ENCODE measurements around the gene BDKRB2. TPM values are rescaled to one million over a fixed set of nuclear protein-coding genes. Genes with fewer than 3 reads are reported as not detected.

BDKRB2 gene
- total and polyA plus RNA-seq, 2 of the 13 experiments (the other 11 are each of a cell fraction or from before 2014, with no cell fraction given) = 0.03 TPM; not detected in 1

DNA sequence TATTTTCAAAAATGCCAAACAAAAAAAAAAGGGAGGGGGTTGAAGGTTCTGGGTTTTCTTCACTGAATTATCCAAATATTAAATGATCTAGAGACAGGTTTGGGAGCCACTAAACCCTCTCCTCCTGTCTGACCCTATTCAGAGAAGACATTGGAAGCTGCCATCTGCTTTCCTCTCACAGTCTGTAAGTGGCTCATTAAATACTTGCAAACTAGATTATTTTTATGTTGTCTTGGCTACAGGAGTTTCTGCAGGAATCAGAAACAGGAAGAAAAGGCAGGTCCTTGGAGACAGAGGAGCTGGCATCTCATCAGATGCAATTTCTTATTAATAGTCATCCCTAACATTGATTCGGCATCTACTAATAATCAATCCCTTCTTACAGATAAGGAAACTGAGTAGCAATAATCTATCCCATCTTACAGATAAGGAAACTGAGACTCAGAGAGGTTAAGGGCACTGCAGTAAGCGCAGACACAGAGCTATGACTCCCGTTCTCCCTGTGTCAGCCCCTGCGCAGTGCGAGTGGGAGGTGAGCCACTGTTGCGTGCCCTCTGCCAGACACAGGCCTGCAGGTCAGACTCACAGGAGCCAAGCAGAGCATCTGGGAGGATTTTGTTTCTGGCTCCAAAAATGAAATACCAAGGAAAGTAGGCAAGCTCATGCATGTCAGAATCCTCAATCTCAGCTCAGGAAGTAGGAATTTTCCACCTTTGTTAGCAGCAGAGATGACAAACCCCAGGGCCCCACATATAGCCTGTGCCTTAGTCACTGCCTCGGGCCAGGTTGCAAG lies 11.0 kb downstream of the BDKRB2 start (continued):
- TF ChIP-seq SIX1 (CRISPR knock-in tag; IDR thresholded peaks at IDR 0.05; ENCODE audit: borderline replicate concordance) (no peak), ZNF337 (CRISPR knock-in tag; IDR thresholded peaks at IDR 0.05; ENCODE audit: borderline replicate concordance, low read depth) (no peak), ZNF24 (IDR thresholded peaks at IDR 0.05) (no peak)

- in situ Hi-C loops (cut with HindIII; ENCODE audit: extremely low pct_ligation_motif_present, low pct_unique_long_range_greater_than_20kb) (no loop called here), intact Hi-C loops (cut with micrococcal nuclease; ENCODE audit: unreplicated experiment) (no loop called here)
- Histone ChIP-seq H3K27ac (ENCODE audit: extremely low read length, insufficient read depth, low read length) (no peak overlapping the region), H3K36me3 (replicated peaks in 1 of 2; ENCODE audit: control insufficient read depth in 1 of 2, insufficient read depth in 2 of 2, low read length in 2 of 2) (no peaks in the 10 kb centered on the region), H3K9me3 (ENCODE audit: low read length) (no peaks in the 10 kb centered on the region), H3K4me3 (replicated peaks in 1 of 3; ENCODE audit: insufficient read depth in 1 of 3, low read depth in 2 of 3, low read length in 3 of 3) (no peak overlapping the region), H3K4me1 (ENCODE audit: insufficient read depth, low read length) (no peaks in the 10 kb centered on the region), H3K9ac (ENCODE audit: insufficient read depth, low read depth, low read length) (no peak overlapping the region), H3K4me2 (ENCODE audit: low read depth, low read length) (no peak overlapping the region), H3K27me3 (ENCODE audit: control insufficient read depth in 1 of 2, insufficient read depth in 2 of 2, low read length in 2 of 2) (no peaks in the 10 kb centered on the region; a peak in 1 of 5 replicates), H2AFZ (ENCODE audit: low read length) (no peak overlapping the region), H3K79me2 (ENCODE audit: insufficient read depth, low read length) (no peaks in the 10 kb centered on the region), H4K20me1 (ENCODE audit: insufficient read depth, low read length) (no peaks in the 10 kb centered on the region)
- 90% methylated on average over 1 of the region's 1 CpG for WGBS (ENCODE audit: low lambda C conversion rate)
- FAIRE-seq = no peak
- TF ChIP-seq POGZ (CRISPR knock-in tag; IDR thresholded peaks at IDR 0.05) (no peak), HNRNPK (IDR thresholded peaks at IDR 0.05; ENCODE audit: low read depth, low read length, poor library complexity, severe bottlenecking) (peak; percentile 64)
- CTCF ChIA-PET (ENCODE audit: low intra/inter-chr PET ratio, low total read pairs) = no interaction called here
- no peak for DNase-seq (ENCODE audit: low spot score)
- POLR2A ChIA-PET = no interaction called here
- no TSS peak for BruUV-seq (replicated peaks)
- ATAC-seq = no peak
These were observed 12.0 kb downstream of the BDKRB2 start for GRCh38 chr14:96216627-96217026.

DNA sequence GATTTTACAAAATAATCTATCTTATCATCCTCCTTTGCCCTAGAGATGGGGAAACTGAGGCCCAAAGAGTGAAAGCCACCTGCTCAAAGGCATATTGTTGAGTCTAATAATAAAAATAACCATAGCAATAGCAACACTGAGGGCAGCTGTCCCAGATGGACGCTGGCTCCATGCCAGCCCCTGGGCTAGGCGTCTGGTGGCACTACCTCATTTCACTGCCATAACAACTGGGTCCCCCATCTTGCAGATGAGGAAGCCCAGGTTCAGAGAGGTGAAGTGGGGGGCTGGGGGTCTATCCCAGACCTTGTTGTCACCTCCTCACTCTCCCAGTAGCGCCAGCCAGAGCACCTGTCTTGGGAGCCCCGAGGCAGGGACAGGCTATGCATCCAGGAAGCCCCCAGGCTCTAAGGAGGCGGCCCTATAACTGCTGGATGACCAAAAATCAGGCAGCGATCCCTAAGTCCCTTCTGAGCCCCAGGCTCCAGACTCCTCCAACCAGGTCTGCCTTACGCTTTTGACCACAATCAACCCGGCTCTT lies 12.8 kb downstream of the BDKRB2 start:
- Histone ChIP-seq H3K27ac (ENCODE audit: extremely low read length, insufficient read depth, low read length) (no peak overlapping the region), H2AFZ (ENCODE audit: low read length) (no peak overlapping the region), H3K9ac (ENCODE audit: insufficient read depth, low read depth, low read length) (no peak overlapping the region), H3K4me3 (replicated peaks in 1 of 3; ENCODE audit: insufficient read depth in 1 of 3, low read depth in 2 of 3, low read length in 3 of 3) (no peak overlapping the region), H3K9me3 (ENCODE audit: low read length) (no peaks in the 10 kb centered on the region), H3K4me1 (ENCODE audit: insufficient read depth, low read length) (no peaks in the 10 kb centered on the region), H3K27me3 (ENCODE audit: control insufficient read depth in 1 of 2, insufficient read depth in 2 of 2, low read length in 2 of 2) (no peaks in the 10 kb centered on the region; a peak in 1 of 5 replicates), H3K4me2 (ENCODE audit: low read depth, low read length) (no peak overlapping the region), H3K36me3 (replicated peaks in 1 of 2; ENCODE audit: control insufficient read depth in 1 of 2, insufficient read depth in 2 of 2, low read length in 2 of 2) (no peaks in the 10 kb centered on the region), H3K79me2 (ENCODE audit: insufficient read depth, low read length) (no peaks in the 10 kb centered on the region), H4K20me1 (ENCODE audit: insufficient read depth, low read length) (no peaks in the 10 kb centered on the region)
- FAIRE-seq (no peak), DNase-seq (ENCODE audit: low spot score) (no peak), ATAC-seq (no peak)
- TF ChIP-seq LBX2 (CRISPR knock-in tag; IDR thresholded peaks at IDR 0.05; ENCODE audit: borderline replicate concordance) = no peak
- ChIA-PET CTCF (ENCODE audit: low intra/inter-chr PET ratio, low total read pairs) (no interaction called here), POLR2A (no interaction called here)
- intact Hi-C loops (cut with micrococcal nuclease; ENCODE audit: unreplicated experiment) (no loop called here), in situ Hi-C loops (cut with HindIII; ENCODE audit: extremely low pct_ligation_motif_present, low pct_unique_long_range_greater_than_20kb) (no loop called here)
- no TSS peak for BruUV-seq (replicated peaks)
- WGBS (ENCODE audit: low lambda C conversion rate) = 15% methylated on average over 4 of the region's 8 CpGs
